ENCODE measurements around the gene SRMS. TPM values are rescaled to one million over a fixed set of nuclear protein-coding genes. Genes with fewer than 3 reads are reported as not detected.

SRMS gene, protein sequence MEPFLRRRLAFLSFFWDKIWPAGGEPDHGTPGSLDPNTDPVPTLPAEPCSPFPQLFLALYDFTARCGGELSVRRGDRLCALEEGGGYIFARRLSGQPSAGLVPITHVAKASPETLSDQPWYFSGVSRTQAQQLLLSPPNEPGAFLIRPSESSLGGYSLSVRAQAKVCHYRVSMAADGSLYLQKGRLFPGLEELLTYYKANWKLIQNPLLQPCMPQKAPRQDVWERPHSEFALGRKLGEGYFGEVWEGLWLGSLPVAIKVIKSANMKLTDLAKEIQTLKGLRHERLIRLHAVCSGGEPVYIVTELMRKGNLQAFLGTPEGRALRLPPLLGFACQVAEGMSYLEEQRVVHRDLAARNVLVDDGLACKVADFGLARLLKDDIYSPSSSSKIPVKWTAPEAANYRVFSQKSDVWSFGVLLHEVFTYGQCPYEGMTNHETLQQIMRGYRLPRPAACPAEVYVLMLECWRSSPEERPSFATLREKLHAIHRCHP
- total RNA-seq = not detected

DNA sequence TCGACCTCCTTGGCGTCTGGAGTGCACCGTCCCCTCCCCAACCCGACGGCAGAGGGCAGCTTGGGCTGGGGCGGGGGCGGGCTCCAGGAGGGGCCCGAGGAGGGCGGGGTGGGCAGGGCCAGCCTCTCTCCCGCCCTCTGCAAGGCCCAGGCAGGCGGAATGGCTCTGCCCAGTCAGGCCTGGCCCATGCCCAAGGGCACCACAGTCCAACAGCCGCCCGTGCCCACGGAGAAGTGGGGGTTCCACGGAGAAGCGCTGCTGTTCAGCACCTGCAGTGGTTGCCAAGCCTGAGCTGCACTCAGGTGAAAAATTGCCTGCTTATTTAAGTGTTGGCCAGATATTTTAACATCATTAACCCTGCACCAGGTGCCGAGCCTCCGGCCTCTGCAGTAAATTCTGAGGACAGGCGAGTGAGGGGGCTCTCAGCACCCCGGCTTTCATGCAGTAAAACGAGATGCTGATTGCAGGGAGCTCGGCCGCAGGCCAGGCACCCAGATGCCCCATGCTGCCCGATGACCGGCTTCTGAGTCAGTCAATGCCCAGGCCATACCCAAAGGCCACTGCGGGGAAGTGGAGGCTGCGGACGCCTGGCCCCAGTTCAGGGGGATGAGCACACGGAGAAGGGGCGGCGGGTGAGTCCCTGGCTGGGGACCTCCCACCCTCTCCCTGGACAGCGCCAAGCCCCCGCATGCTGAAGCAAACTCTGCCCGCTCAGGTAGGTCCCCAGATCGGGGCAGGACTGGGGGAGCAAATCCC, at the start of gene SRMS:
SRMS (minus strand) TSS at position 25 of the 756 bp plus-strand sequence. CDS start 286 bp downstream, outside the sequence.
- WGBS, 2 donors (ENCODE audit: low coverage in 1 of 2) = 60% methylated on average over 3 of the region's 35 CpGs; no CpG with 5 or more reads in 1 of the 2 donors
- peaks cover 0 to 7% (median 0%) of the 10 kb centered on the region in 3 donors for H3K4me1 ChIP-seq
- ATAC-seq = no peak
- TF ChIP-seq EP300 (IDR thresholded peaks at IDR 0.05) (no peak), POLR2AphosphoS5 (IDR thresholded peaks at IDR 0.05) (no peak), POLR2A (IDR thresholded peaks at IDR 0.05) (no peak)
- TF ChIP-seq, protein P1, sequence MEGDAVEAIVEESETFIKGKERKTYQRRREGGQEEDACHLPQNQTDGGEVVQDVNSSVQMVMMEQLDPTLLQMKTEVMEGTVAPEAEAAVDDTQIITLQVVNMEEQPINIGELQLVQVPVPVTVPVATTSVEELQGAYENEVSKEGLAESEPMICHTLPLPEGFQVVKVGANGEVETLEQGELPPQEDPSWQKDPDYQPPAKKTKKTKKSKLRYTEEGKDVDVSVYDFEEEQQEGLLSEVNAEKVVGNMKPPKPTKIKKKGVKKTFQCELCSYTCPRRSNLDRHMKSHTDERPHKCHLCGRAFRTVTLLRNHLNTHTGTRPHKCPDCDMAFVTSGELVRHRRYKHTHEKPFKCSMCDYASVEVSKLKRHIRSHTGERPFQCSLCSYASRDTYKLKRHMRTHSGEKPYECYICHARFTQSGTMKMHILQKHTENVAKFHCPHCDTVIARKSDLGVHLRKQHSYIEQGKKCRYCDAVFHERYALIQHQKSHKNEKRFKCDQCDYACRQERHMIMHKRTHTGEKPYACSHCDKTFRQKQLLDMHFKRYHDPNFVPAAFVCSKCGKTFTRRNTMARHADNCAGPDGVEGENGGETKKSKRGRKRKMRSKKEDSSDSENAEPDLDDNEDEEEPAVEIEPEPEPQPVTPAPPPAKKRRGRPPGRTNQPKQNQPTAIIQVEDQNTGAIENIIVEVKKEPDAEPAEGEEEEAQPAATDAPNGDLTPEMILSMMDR (IDR thresholded peaks at IDR 0.05) = no peak
- no peaks in the 10 kb centered on the region for H3K9me3 ChIP-seq
- no peak within 1 kb of the TSS for H3K27ac ChIP-seq
- H3K27me3 ChIP-seq = peaks cover 80% of the 10 kb centered on the region
- no peaks in the 10 kb centered on the region for H3K36me3 ChIP-seq
- H3K4me3 ChIP-seq = no peak within 1 kb of the TSS

DNA sequence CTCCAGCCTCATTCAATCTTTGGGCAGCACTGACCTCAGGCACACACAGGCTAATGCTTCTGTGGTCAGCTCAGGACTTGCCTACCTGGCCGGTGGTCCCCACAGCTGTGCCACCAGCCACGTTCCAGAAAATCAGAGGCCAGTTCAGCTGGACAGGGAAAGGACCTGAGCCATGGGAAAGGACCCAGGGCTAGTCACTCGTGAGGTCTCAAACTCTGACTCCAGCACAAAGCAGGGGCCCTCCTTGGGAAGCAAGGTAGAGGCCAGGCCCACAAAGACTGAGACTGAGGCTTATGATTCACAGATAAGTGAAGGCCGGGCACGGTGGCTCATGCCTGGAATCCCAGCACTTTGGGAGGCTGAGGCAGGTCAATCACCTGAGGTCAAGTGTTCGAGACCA, 48.9 kb upstream of the SRMS start:
- Histone ChIP-seq H3K36me3 (peaks cover 0 to 99% of the 10 kb centered on the region in 2 donors), H3K4me1 (peaks cover 0 to 6% (median 0%) of the 10 kb centered on the region in 3 donors), H3K4me3 (no peak overlapping the region), H3K27ac (no peak overlapping the region), H3K27me3 (no peaks in the 10 kb centered on the region), H3K9me3 (no peaks in the 10 kb centered on the region)
- TF ChIP-seq, protein P1 (IDR thresholded peaks at IDR 0.05) = no peak
- TF ChIP-seq POLR2A (IDR thresholded peaks at IDR 0.05) (no peak), POLR2AphosphoS5 (IDR thresholded peaks at IDR 0.05) (no peak), EP300 (IDR thresholded peaks at IDR 0.05) (no peak)
- WGBS, 2 donors (ENCODE audit: low coverage in 1 of 2) = 100% methylated on average over 1 of the region's 6 CpGs; no CpG with 5 or more reads in 1 of the 2 donors
- ATAC-seq = no peak

- Histone ChIP-seq H3K9me3 (no peaks in the 10 kb centered on the region), H3K27ac (no peak overlapping the region), H3K36me3 (peaks cover 0 to 99% of the 10 kb centered on the region in 2 donors), H3K4me1 (peaks cover 0 to 6% (median 0%) of the 10 kb centered on the region in 3 donors), H3K27me3 (no peaks in the 10 kb centered on the region), H3K4me3 (no peak overlapping the region)
- TF ChIP-seq EP300 (IDR thresholded peaks at IDR 0.05) (no peak), POLR2A (IDR thresholded peaks at IDR 0.05) (no peak)
- no peak for ATAC-seq
- WGBS, 2 donors (ENCODE audit: low coverage in 1 of 2) = no CpG with 5 or more reads among the region's 30 CpGs
Observed at GRCh38 chr20:63595416-63596127, 48.0 kb upstream of the SRMS start.

DNA sequence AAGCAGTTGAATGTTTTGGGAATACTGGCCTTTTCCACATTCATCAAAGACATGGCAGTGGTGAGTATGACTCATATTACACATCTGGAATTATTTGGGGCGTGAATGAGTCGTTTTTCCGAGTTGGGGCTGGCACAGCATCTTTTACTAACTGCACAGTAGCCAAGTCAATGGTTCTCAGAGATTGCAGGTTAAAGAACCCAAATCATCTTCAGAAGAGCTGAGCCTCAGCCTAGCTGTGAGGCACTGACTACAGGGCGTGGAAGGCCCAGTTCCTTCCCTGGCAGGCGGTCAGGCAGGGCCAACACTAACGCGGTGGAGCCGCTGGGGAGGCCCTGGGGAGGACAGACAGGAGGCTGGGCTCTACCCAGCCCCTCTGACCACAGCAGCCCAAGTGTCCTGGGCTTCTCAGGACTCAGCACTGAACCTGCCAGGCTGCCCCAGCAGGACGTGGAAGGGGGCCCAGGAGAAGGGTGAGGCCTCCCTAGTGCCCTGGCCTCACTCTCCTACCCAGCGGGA, 46.6 kb upstream of the SRMS start:
- ATAC-seq = peak; percentile 79
- H3K9me3 ChIP-seq = no peaks in the 10 kb centered on the region
- H3K36me3 ChIP-seq = peaks cover 0 to 99% of the 10 kb centered on the region in 2 donors
- peaks cover 0 to 6% (median 0%) of the 10 kb centered on the region in 3 donors for H3K4me1 ChIP-seq
- no peaks in the 10 kb centered on the region for H3K27me3 ChIP-seq
- H3K4me3 ChIP-seq = no peak overlapping the region
- TF ChIP-seq POLR2A (IDR thresholded peaks at IDR 0.05) = no peak
- TF ChIP-seq, protein P1 (IDR thresholded peaks at IDR 0.05) = no peak
- no peak for TF ChIP-seq EP300 (IDR thresholded peaks at IDR 0.05)
- no peak for TF ChIP-seq POLR2AphosphoS5 (IDR thresholded peaks at IDR 0.05)
- H3K27ac ChIP-seq = peak overlapping the region in 1 of 4 donors; percentile 43
- WGBS, 2 donors (ENCODE audit: low coverage in 1 of 2) = 26% methylated on average over 3 of the region's 10 CpGs; no CpG with 5 or more reads in 1 of the 2 donors

All from gastroesophageal sphincter (tissue), 4 donors.